Measurements from ENCODE around the gene SHISA6.

The SHISA6 gene

DNA sequence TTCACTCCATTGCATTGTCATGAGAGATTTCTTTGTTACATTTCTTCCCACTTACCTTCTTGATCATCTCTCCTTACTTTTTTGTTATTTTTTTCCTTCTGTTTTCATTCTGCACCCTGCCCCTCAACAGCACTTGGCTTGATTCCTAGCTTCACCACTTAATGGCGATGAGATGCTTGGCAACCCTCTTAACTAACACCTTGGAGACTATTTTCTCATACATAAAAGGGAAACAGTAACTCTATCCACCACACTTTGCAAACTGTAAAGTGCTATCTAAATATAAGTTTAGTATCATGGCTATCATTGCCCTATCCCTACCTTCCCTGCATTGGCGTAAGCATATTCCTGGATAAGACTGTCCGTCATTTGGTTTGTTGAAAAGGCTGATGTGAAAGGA lies 177.3 kb downstream of the SHISA6 start:
- no peak for TF ChIP-seq YY1 (IDR thresholded peaks at IDR 0.05; ENCODE audit: low read depth)
- no peak for TF ChIP-seq TCF12 (IDR thresholded peaks at IDR 0.05; ENCODE audit: low read depth)
- TF ChIP-seq, protein P1, sequence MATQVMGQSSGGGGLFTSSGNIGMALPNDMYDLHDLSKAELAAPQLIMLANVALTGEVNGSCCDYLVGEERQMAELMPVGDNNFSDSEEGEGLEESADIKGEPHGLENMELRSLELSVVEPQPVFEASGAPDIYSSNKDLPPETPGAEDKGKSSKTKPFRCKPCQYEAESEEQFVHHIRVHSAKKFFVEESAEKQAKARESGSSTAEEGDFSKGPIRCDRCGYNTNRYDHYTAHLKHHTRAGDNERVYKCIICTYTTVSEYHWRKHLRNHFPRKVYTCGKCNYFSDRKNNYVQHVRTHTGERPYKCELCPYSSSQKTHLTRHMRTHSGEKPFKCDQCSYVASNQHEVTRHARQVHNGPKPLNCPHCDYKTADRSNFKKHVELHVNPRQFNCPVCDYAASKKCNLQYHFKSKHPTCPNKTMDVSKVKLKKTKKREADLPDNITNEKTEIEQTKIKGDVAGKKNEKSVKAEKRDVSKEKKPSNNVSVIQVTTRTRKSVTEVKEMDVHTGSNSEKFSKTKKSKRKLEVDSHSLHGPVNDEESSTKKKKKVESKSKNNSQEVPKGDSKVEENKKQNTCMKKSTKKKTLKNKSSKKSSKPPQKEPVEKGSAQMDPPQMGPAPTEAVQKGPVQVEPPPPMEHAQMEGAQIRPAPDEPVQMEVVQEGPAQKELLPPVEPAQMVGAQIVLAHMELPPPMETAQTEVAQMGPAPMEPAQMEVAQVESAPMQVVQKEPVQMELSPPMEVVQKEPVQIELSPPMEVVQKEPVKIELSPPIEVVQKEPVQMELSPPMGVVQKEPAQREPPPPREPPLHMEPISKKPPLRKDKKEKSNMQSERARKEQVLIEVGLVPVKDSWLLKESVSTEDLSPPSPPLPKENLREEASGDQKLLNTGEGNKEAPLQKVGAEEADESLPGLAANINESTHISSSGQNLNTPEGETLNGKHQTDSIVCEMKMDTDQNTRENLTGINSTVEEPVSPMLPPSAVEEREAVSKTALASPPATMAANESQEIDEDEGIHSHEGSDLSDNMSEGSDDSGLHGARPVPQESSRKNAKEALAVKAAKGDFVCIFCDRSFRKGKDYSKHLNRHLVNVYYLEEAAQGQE (IDR thresholded peaks at IDR 0.05; ENCODE audit: low read depth), result no peak
- no peak for TF ChIP-seq TAF1 (IDR thresholded peaks at IDR 0.05; ENCODE audit: low read depth)
- TF ChIP-seq TEAD4 (IDR thresholded peaks at IDR 0.05), result no peak
- TF ChIP-seq EGR1 (IDR thresholded peaks at IDR 0.05), result no peak
- TF ChIP-seq RAD21 (IDR thresholded peaks at IDR 0.05; ENCODE audit: low read depth), result no peak
- no peak for TF ChIP-seq ZBTB7A (IDR thresholded peaks at IDR 0.05; ENCODE audit: low read depth)
- no peak for TF ChIP-seq CEBPB (IDR thresholded peaks at IDR 0.05)

DNA sequence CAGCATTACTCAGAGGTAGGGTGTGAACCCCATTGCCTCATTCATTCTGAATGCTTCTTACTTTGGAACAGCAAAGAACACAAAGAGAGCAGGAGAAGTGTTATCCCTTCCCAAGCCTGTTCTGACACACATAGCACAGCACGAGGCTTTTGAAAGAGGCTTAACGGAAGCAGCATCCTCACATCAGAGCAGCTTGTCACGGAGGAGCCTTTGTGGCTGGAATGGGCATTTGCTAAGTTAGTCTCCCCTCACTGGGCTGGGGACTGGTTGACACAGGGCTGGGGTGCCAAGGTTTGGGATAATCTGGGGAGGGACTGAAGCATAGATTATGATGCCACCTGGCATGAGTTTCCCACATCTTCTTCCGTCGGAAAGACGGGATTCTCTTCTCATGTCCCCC lies 189.7 kb downstream of the SHISA6 start:
- TF ChIP-seq YY1 (IDR thresholded peaks at IDR 0.05; ENCODE audit: low read depth) (no peak), NFIC (IDR thresholded peaks at IDR 0.05) (no peak), TEAD4 (IDR thresholded peaks at IDR 0.05) (no peak), EGR1 (IDR thresholded peaks at IDR 0.05) (no peak), CEBPB (IDR thresholded peaks at IDR 0.05) (no peak), EP300 (IDR thresholded peaks at IDR 0.05; ENCODE audit: borderline replicate concordance) (no peak), ZBTB7A (IDR thresholded peaks at IDR 0.05; ENCODE audit: low read depth) (no peak), CREB1 (IDR thresholded peaks at IDR 0.05; ENCODE audit: low read depth) (no peak), FOXM1 (IDR thresholded peaks at IDR 0.05; ENCODE audit: borderline replicate concordance, low read depth) (no peak), TAF1 (IDR thresholded peaks at IDR 0.05; ENCODE audit: low read depth) (no peak)
- TF ChIP-seq, protein P2, sequence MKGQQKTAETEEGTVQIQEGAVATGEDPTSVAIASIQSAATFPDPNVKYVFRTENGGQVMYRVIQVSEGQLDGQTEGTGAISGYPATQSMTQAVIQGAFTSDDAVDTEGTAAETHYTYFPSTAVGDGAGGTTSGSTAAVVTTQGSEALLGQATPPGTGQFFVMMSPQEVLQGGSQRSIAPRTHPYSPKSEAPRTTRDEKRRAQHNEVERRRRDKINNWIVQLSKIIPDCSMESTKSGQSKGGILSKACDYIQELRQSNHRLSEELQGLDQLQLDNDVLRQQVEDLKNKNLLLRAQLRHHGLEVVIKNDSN (IDR thresholded peaks at IDR 0.05), result no peak
- TF ChIP-seq, protein P1 (IDR thresholded peaks at IDR 0.05; ENCODE audit: low read depth), result no peak
- TF ChIP-seq, protein P3, sequence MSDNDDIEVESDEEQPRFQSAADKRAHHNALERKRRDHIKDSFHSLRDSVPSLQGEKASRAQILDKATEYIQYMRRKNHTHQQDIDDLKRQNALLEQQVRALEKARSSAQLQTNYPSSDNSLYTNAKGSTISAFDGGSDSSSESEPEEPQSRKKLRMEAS (IDR thresholded peaks at IDR 0.05), result no peak

DNA sequence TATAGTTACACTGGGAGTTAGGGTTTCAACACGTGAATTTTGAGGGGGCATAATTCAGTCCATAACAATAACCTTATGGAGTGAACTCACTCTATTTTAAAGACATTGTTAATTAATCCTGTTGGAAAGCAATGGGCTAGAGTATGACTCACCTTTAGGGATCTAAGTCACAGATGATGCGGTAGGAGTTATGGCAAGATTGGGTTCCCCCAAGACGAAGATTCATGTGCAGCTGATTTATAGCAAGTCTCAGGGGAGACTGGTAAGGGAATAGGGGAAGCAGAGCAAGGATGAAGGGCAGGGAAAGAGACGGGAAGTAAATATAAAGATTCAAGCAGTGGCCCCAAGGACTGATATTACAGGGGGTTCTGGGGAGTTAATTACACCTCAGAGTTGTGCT lies 197.7 kb downstream of the SHISA6 start:
- TF ChIP-seq TEAD4 (IDR thresholded peaks at IDR 0.05), result no peak
- TF ChIP-seq, protein P1 (IDR thresholded peaks at IDR 0.05; ENCODE audit: low read depth), result no peak
- no peak for TF ChIP-seq NFIC (IDR thresholded peaks at IDR 0.05)
- TF ChIP-seq, protein P3 (IDR thresholded peaks at IDR 0.05), result no peak
- TF ChIP-seq YY1 (IDR thresholded peaks at IDR 0.05; ENCODE audit: low read depth), result no peak
- no peak for TF ChIP-seq EP300 (IDR thresholded peaks at IDR 0.05; ENCODE audit: borderline replicate concordance)
- no peak for TF ChIP-seq TAF1 (IDR thresholded peaks at IDR 0.05; ENCODE audit: low read depth)
- TF ChIP-seq FOXM1 (IDR thresholded peaks at IDR 0.05; ENCODE audit: borderline replicate concordance, low read depth), result no peak
- no peak for TF ChIP-seq CEBPB (IDR thresholded peaks at IDR 0.05)
- TF ChIP-seq ZBTB7A (IDR thresholded peaks at IDR 0.05; ENCODE audit: low read depth), result no peak
- TF ChIP-seq EGR1 (IDR thresholded peaks at IDR 0.05), result no peak
- no peak for TF ChIP-seq TCF12 (IDR thresholded peaks at IDR 0.05; ENCODE audit: low read depth)
- TF ChIP-seq, protein P2 (IDR thresholded peaks at IDR 0.05), result no peak
- no peak for TF ChIP-seq CREB1 (IDR thresholded peaks at IDR 0.05; ENCODE audit: low read depth)
- no peak for TF ChIP-seq RAD21 (IDR thresholded peaks at IDR 0.05; ENCODE audit: low read depth)

DNA sequence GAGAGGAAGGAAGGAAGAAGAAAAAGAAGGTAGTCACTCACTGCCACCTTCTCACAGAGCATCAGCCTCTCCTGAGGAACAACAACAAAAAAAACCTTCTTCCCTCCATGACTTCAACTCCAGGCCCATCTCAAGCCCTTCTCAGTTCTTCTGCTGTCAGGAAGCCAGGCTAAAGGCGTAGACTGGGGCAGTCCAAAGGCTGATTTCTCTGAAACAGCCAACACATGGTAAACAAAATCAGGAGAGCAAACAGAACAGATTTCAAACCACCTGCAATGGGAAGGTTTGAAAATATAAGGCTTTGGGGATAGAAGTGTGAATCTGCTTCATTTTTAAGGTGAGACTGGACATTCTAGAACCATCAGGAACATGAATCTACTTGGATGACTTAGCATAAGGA lies 200.0 kb downstream of the SHISA6 start:
- TF ChIP-seq EGR1 (IDR thresholded peaks at IDR 0.05) (no peak), NFIC (IDR thresholded peaks at IDR 0.05) (no peak), TEAD4 (IDR thresholded peaks at IDR 0.05) (no peak), FOXM1 (IDR thresholded peaks at IDR 0.05; ENCODE audit: borderline replicate concordance, low read depth) (no peak), EP300 (IDR thresholded peaks at IDR 0.05; ENCODE audit: borderline replicate concordance) (no peak), TCF12 (IDR thresholded peaks at IDR 0.05; ENCODE audit: low read depth) (no peak), RAD21 (IDR thresholded peaks at IDR 0.05; ENCODE audit: low read depth) (no peak)
- TF ChIP-seq, protein P3 (IDR thresholded peaks at IDR 0.05), result no peak

Data from Ishikawa (cell line).